ENCODE results near the gene LAMA3. TPM values are rescaled to one million over a fixed set of nuclear protein-coding genes. Genes with fewer than 3 reads are reported as not detected.

LAMA3 gene
- polyA plus RNA-seq, 4 donors = 1.8 to 2.2 (median 2.1) TPM

GRCh38 chr18:23667114-23667513 lies 22.1 kb upstream of the LAMA3 start:
- DNase-seq (ENCODE audit: low read depth in 4 of 4, low spot score in 3 of 4) = no peak

DNA sequence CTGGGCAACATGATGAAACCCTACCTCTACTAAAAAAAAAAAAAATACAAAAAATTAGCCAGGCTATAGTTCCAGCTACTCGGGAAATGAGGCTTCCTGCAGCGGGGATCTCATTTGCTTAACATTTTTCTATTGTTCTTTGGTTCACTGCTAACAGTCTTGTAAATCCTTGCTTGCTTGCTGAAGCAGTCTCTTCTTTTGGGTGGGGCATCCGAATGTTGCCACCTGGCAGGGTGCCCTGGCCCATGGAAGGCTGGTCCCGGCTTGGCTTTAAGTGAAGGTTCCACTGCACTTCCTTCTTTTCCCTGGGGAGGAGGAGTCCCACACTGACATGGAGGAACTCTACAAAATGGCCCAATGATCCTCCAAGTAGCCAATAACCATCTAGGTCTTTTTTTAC lies 20.5 kb upstream of the LAMA3 start:
- no peak for DNase-seq (ENCODE audit: low read depth in 4 of 4, low spot score in 3 of 4)

- DNase-seq (ENCODE audit: low read depth in 4 of 4, low spot score in 3 of 4) = no peak
Observed at GRCh38 chr18:23669202-23669766, 20.0 kb upstream of the LAMA3 start.

GRCh38 chr18:23669804-23670405 lies 19.3 kb upstream of the LAMA3 start:
- no peak for DNase-seq (ENCODE audit: low read depth in 4 of 4, low spot score in 3 of 4)

GRCh38 chr18:23671564-23671963 lies 17.7 kb upstream of the LAMA3 start:
- no peak for DNase-seq (ENCODE audit: low read depth in 4 of 4, low spot score in 3 of 4)

DNA sequence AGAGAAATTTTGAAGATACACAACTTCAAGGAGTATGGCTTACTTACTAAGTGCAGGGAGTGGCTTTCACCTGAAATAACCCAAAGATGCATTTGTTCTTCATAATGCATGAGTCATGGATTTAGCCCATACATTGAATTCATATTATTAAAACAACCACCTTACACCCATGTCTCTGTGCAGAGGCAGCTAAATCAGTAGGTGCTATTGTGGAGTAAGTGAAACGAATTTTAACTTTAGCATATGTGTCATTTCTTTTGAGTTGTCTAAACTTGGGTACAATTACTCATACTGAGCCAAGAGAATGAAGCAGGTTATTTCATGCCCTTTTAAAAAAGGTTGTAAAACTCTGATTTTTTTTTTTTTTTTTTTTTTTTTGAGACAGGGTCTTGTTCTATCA lies 15.5 kb upstream of the LAMA3 start:
- DNase-seq (ENCODE audit: low read depth in 4 of 4, low spot score in 3 of 4) = no peak

GRCh38 chr18:23675236-23675635 lies 14.0 kb upstream of the LAMA3 start:
- DNase-seq (ENCODE audit: low read depth in 4 of 4, low spot score in 3 of 4) = no peak

GRCh38 chr18:23675896-23676295 lies 13.4 kb upstream of the LAMA3 start:
- DNase-seq (ENCODE audit: low read depth in 4 of 4, low spot score in 3 of 4) = no peak

DNA sequence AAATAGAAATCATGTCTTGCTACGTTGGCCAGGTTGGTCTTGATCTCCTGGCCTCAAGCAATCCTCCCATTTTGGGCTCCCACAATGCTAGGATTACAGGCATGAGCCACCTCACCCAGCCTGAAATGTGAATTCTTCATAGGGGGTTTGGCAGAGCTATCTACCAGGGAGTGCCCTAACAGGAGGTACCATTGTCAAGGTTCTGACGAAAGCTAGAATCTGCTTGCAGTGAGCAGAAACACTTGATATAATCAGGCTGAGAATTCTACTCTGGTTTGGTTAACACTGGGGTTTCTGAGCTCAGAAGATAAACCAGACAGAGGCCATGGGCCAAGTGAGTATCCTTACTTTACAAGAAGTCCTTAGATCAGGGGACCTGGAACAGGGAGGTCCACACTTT lies 7.2 kb upstream of the LAMA3 start:
- DNase-seq (ENCODE audit: low read depth in 4 of 4, low spot score in 3 of 4) = no peak

- DNase-seq (ENCODE audit: low read depth in 4 of 4, low spot score in 3 of 4) = no peak
Observed at GRCh38 chr18:23682472-23682871, 6.8 kb upstream of the LAMA3 start.

DNA sequence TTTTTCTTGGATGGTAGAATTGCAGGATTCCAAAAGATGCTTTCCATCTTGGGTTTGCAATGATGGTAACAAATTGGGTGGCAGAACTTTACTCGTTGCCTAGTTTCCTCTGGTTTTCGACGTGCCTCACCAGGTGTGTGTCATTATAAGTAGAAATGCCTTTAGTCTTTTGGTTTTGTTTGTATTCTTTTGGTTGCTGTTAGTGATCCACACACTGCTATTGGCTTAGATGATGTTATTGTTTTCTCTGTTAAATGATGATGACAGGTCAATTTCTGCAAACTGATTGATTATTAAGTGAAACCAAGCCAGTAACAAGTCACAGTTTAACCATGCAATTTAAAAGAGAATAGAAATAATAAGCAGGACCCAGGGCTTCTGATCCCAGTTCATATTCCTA lies 6.1 kb upstream of the LAMA3 start:
- DNase-seq (ENCODE audit: low read depth in 4 of 4, low spot score in 3 of 4) = no peak

DNA sequence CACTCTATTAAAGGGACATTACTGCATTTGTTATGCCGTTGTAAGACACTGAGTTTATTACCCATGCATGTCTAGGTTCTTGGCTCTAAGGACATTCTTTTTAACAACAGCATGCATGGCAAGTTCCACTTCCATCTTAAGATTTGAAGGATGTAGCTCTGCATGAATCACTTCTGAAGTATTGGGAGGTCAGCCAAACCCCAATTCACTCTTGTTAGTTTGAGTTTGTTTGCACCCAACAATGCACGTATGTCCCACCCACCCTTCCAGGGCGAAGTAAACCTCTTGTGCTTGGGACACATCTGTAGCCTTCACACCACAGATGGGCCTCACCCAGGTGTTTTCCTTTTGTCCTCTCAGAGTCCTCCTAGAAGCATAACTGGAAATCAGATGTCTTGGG lies 5.6 kb upstream of the LAMA3 start:
- DNase-seq (ENCODE audit: low read depth in 4 of 4, low spot score in 3 of 4) = no peak

DNA sequence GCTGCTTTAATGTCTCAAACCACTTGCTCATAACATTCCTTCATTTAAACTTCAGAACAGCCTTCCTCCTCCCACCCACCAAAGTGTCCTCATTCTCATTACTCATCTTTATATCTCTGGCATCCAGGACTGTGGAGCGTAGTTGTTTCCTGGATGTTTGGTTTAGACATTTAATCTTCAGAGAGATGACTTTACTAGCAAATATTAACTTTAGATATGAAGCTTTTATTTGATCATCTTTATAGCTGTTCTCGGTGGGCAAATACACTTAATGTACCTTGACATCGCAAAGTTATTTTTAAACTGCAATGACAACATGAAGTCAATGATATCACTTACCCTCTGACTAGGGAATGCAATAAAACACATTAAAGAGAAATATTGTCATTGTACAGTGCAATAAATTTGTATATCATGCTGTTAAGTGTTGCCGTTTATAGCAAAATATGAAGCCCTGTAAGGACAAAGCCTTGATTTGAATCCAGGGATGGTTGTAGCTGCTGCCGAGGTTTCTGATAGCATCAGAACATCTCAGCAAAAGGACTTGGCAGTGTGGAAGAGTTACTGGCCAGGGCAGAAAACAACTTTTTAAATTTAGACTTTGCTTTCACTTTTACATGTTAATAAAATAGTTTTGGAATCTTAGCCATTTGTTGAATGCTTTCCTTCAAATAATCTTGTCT lies 4.6 kb upstream of the LAMA3 start:
- DNase-seq (ENCODE audit: low read depth in 4 of 4, low spot score in 3 of 4) = no peak

DNA sequence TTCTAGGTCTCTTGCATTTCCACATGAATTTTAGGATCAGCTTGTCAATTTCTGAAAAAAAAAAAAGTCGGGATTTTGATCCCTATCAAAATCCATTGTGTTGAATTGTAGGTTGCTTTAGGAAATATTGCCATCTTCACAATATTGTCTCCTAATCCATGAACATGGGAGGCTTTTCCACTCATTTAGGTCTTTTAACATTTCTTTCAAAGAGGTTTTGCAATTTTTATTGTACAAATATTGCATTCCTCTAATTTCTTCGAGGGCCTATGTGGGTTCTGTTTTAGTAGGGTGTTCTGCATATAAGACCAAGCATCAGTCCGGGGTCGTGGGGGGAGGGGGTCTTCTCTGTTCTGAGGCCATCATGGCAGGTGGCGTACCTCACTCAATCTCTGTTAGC lies 725 bp upstream of the LAMA3 start:
- DNase-seq (ENCODE audit: low read depth in 4 of 4, low spot score in 3 of 4) = no peak

GRCh38 chr18:23689616-23690504 lies 607 bp downstream of the LAMA3 start:
- DNase-seq (ENCODE audit: low read depth in 4 of 4, low spot score in 3 of 4) = no peak

GRCh38 chr18:23690505-23691068 lies 1.3 kb downstream of the LAMA3 start:
- no peak for DNase-seq (ENCODE audit: low read depth in 4 of 4, low spot score in 3 of 4)

DNA sequence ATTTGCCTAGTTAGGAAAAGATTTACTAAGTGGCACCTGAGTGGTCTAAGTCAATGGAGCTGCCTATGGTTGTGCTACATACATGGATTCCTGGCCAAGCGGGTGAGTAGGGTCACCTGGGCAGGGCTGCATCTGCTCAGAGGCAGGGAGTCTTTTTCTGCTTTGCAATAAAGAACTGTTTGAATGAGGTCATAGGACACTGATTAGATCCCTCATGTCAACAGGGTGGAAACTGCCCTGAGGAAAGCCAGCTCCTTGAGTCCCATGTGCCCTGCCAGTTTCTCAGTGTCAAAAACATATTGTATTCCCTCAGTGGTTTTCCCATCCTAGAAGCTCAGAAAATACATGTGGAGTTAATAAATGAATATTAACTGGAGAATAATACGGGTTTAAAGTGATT lies 4.6 kb downstream of the LAMA3 start:
- DNase-seq (ENCODE audit: low read depth in 4 of 4, low spot score in 3 of 4) = no peak

DNA sequence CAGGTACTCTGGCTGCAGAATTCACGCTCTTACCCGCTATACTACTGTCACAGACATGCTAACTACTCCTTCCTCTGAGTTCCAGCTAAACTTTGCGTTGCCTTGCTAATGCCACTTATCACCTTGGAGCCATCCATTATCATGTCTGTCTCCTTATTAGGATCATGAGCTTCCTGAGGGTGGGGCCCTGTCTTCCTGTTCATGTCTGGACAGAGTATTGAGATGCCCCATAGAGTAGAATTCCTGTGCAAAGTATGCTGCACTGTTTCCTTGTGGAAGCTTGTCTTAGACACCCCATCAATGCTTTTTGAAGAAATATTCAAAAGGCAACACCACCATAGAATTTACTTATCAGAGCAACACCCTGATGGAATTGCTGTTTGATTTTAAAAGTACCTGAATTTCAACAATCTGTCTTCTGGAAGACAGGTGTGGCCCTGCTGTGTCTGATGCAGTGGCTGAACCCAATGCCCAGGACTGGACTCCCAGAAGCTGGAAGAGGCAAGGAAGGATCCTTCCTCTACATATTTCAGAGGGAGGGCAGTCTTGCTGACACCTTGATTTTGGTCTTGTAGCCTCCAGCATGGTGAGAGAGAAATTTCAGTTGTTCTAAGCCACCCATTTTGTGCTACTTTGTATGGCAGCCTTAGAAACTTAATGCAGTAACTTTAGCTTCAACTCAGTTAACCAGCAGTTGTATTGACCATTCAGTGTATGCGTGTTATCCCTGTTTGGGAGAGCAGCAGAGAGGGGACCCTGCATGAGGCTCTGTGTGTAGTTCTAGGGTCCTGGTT lies 5.6 kb downstream of the LAMA3 start:
- no peak for DNase-seq (ENCODE audit: low read depth in 4 of 4, low spot score in 3 of 4)

GRCh38 chr18:23701017-23701416 lies 11.8 kb downstream of the LAMA3 start:
- no peak for DNase-seq (ENCODE audit: low read depth in 4 of 4, low spot score in 3 of 4)

- no peak for DNase-seq (ENCODE audit: low read depth in 4 of 4, low spot score in 3 of 4)
Observed at GRCh38 chr18:23701544-23702064, 12.4 kb downstream of the LAMA3 start.

All from right renal pelvis (tissue), 4 donors.